ENCODE data around the gene MEIOB.
"Not testable (repeated sequence)": the region's sequence is repeated elsewhere in the genome, so short reads cannot be mapped to it uniquely, and the experiment has no call there.

MEIOB gene

GRCh38 chr16:1815461-1815860 is 56.5 kb downstream of the MEIOB start:
- no peak for DNase-seq (ENCODE audit: low read depth, low spot score)

GRCh38 chr16:1812732-1813163 is 59.2 kb downstream of the MEIOB start:
- DNase-seq (ENCODE audit: low read depth, low spot score) = peak; percentile 53

GRCh38 chr16:1810536-1810935 is 61.4 kb downstream of the MEIOB start:
- no peak for DNase-seq (ENCODE audit: low read depth, low spot score)

- DNase-seq (ENCODE audit: low read depth, low spot score) = no peak
Observed at GRCh38 chr16:1810106-1810505, 61.9 kb downstream of the MEIOB start.

GRCh38 chr16:1809281-1809801 is 62.6 kb downstream of the MEIOB start:
- DNase-seq (ENCODE audit: low read depth, low spot score) = peak; percentile 55

GRCh38 chr16:1808691-1809090 is 63.3 kb downstream of the MEIOB start:
- DNase-seq (ENCODE audit: low read depth, low spot score) = no peak

- no peak for DNase-seq (ENCODE audit: low read depth, low spot score)
Observed at GRCh38 chr16:1807626-1808025, 64.3 kb downstream of the MEIOB start.

GRCh38 chr16:1800701-1801100 is 71.3 kb downstream of the MEIOB start:
- no peak for DNase-seq (ENCODE audit: low read depth, low spot score)

- not testable (repeated sequence) for DNase-seq (ENCODE audit: low read depth, low spot score)
Observed at GRCh38 chr16:1799263-1799662, 72.7 kb downstream of the MEIOB start.

- no peak for DNase-seq (ENCODE audit: low read depth, low spot score)
Observed at GRCh38 chr16:1794908-1795666, 76.9 kb downstream of the MEIOB start.

- DNase-seq (ENCODE audit: low read depth, low spot score) = no peak
Observed at GRCh38 chr16:1794221-1794871, 77.6 kb downstream of the MEIOB start.

- DNase-seq (ENCODE audit: low read depth, low spot score) = no peak
Observed at GRCh38 chr16:1793578-1794220, 78.3 kb downstream of the MEIOB start, which contains the start of gene IGFALS. Gene IGFALS, minus strand, starts transcription at chr16:1793705. Its CDS starts 53 bp downstream, at chr16:1793652.

- DNase-seq (ENCODE audit: low read depth, low spot score) = no peak
Observed at GRCh38 chr16:1792836-1793577, 79.0 kb downstream of the MEIOB start.

- no peak for DNase-seq (ENCODE audit: low read depth, low spot score)
Observed at GRCh38 chr16:1791943-1792812, 79.8 kb downstream of the MEIOB start.

GRCh38 chr16:1791256-1791942 is 80.6 kb downstream of the MEIOB start:
- DNase-seq (ENCODE audit: low read depth, low spot score) = no peak

GRCh38 chr16:1790611-1791255 is 81.2 kb downstream of the MEIOB start:
- DNase-seq (ENCODE audit: low read depth, low spot score) = no peak

- no peak for DNase-seq (ENCODE audit: low read depth, low spot score)
Observed at GRCh38 chr16:1790261-1790610, 81.7 kb downstream of the MEIOB start.

- DNase-seq (ENCODE audit: low read depth, low spot score) = no peak
Observed at GRCh38 chr16:1789643-1790045, 82.3 kb downstream of the MEIOB start.

- peak; percentile 48 for DNase-seq (ENCODE audit: low read depth, low spot score)
Observed at GRCh38 chr16:1788708-1789100, 83.3 kb downstream of the MEIOB start.

All from ELF-1 (cell line).